Heart left ventricle (tissue), 16 donors: ENCODE results near the gene USHBP1. TPM values are rescaled to one million over a fixed set of nuclear protein-coding genes. Genes with fewer than 3 reads are reported as not detected.

Experiments used
- ATAC-seq, 4 donors: fragments of 200-7000 bp; cut with Tn5 transposase; one replicate each; pipeline ENCODE4 v1.9.1; 2020 to 2022; ENCODE audit warnings: moderate library complexity in 4 of 4, mild to moderate bottlenecking in 3 of 4, moderate number of reproducible peaks in 1 of 4
- DNase-seq, 5 donors: peaks; one replicate each; pipeline ENCODE4 v3.0.0-alpha.2; 2020
- H3K27ac ChIP-seq, 12 donors: fragments of 200-600 bp; sonication (generic) in 4 of 12; one replicate each; pipeline versions ENCODE4 v1.5.0 to v1.8.0; 2016 to 2022; ENCODE audit warnings: mild to moderate bottlenecking in 2 of 12
- H3K27me3 ChIP-seq, 9 donors: fragments of 200-600 bp; sonication (generic) in 2 of 9; one replicate each; pipeline versions ENCODE4 v1.5.1 to v1.8.0; 2016 to 2022; ENCODE audit warnings: mild to moderate bottlenecking in 3 of 9
- H3K36me3 ChIP-seq, 9 donors: fragments of 200-600 bp; sonication (generic) in 2 of 9; one replicate each; pipeline versions ENCODE4 v1.5.0 to v1.8.0; 2018 to 2022; ENCODE audit warnings: mild to moderate bottlenecking in 2 of 9
- H3K4me1 ChIP-seq, 12 donors: fragments of 200-600 bp; sonication (generic) in 4 of 12; one replicate each; pipeline versions ENCODE4 v1.5.0 to v1.8.0; 2016 to 2022; ENCODE audit warnings: mild to moderate bottlenecking in 3 of 12
- H3K4me3 ChIP-seq, 12 donors: fragments of 200-600 bp; sonication (generic) in 4 of 12; one replicate each; pipeline versions ENCODE4 v1.5.0 to v1.8.0; 2017 to 2022; ENCODE audit warnings: mild to moderate bottlenecking in 9 of 12, moderate library complexity in 4 of 12
- H3K9me3 ChIP-seq, 12 donors: fragments of 200-600 bp; sonication (generic) in 4 of 12; one replicate each; pipeline versions ENCODE4 v1.5.0 to v1.8.0; 2016 to 2022; ENCODE audit warnings: mild to moderate bottlenecking in 1 of 12
- CTCF ChIP-seq, 12 donors: fragments of 200-600 bp; sonication (generic) in 4 of 12; IDR thresholded peaks; one replicate each; pipeline versions ENCODE4 v1.5.0 to v1.8.0; 2018 to 2022; ENCODE audit warnings: antibody characterized with exemption in 12 of 12, mild to moderate bottlenecking in 5 of 12
- POLR2A ChIP-seq, 2 donors: fragments of 450-650 bp; IDR thresholded peaks; one replicate each; pipeline ENCODE4 v1.6.1; 2017; ENCODE audit warnings: antibody characterized with exemption in 2 of 2, mild to moderate bottlenecking in 2 of 2, moderate library complexity in 2 of 2
- WGBS, 4 donors: extraction: QIAGEN DNeasy Blood & Tissue Kit in 2 of 4; methylation state at CpG; one replicate each; pipeline versions ENCODE4 v1.1.5 to v1.1.7; 2013 to 2018; 5-methylcytosine and 5-hydroxymethylcytosine counted together
- intact Hi-C, 10 donors: fragments of 100-400 bp; cut with DNase I; formaldehyde crosslinking; loops; one replicate each; pipeline versions ENCODE4 v1.11.1 to v1.14.2; 2022
- polyA plus RNA-seq, 2 donors: library from polyadenylated mRNA; stranded (reverse); fragments of 200-250 nt; gene quantifications; one replicate each; pipeline ENCODE4 v1.2.3, GENCODE V29; 2013
- total RNA-seq, 9 donors: library from RNA; depleted of rRNA in 2 of 9; stranded (reverse); fragments of >200 nt in 2 of 9; fragmentation: NEBNext Ultra II Directional in 3 of 9; extraction: Animal tissue kit (Norgen Biotek cat#: 25700) in 3 of 9; gene quantifications; one replicate each; pipeline versions ENCODE4 v1.1.0 to v1.2.4, GENCODE V29; 2016 to 2023
- donor health status: ischemic (EF 13 %, LVEDD 7.1; RV severe dilation, severe dysfunction).
- donor health status: healthy with polysubstance abuse.
- donor health status: DM: no; HTN: yes; CAD: no.
- donor health status: DM: no; HTN: no; CAD: no.
- donor health status: ischemic (EF 25% LVEDD 6.9; RV normal size, moderate dysfunction).
- donor health status: ischemic (EF 25% LVEDD 5.7; RV mildly dilated, moderate dysfunction).
- donor health status: healthy.
- donor health status: DM: yes; HTN: yes; CAD: no.
- donor health status: ischemic (EF 35%, LVEDD 5.7; RV mildly dilated, moderate dysfunction).
- donor health status: nonischemic (EF 11% LVEDD 7.7; RV severe dilation, severe dysfunction).
- donor health status: DM: yes; HTN: yes; CAD: no.
- donor health status: PGD.
- donor health status: ischemic (EF 29% LVEDD 5.4; RV normal size, mild dysfunction).
- donor health status: nonischemic (EF 23%, LVEDD 6.1; RV moderate dilation, normal function).

USHBP1 gene
- total and polyA plus RNA-seq, 11 donors = 3.7 to 14.6 (median 7.7) TPM

- no peak for ATAC-seq
- Histone ChIP-seq H3K9me3 (no peaks in the 10 kb centered on the region), H3K4me3 (no peak overlapping the region), H3K36me3 (no peaks in the 10 kb centered on the region), H3K4me1 (peaks cover 0 to 22% (median 13%) of the 10 kb centered on the region in 12 donors), H3K27ac (no peak overlapping the region), H3K27me3 (peaks cover 7 to 20% (median 14%) of the 10 kb centered on the region in 9 donors)
- DNase-seq = no peak
- intact Hi-C loops = loop anchor here in 4 of 10 donors (2.0 to 10.0 kb wide), 3 partner anchors 71 to 511 kb away; partner anchors contain the start of gene USE1 (in 1 of the 4)
- 87 to 93% (median 91%) methylated on average over 11 to 18 of the region's 18 CpGs for WGBS, 4 donors
- no peak for TF ChIP-seq POLR2A (IDR thresholded peaks at IDR 0.05)
Observed at GRCh38 chr19:17285415-17286135, 21.0 kb upstream of the USHBP1 start.

GRCh38 chr19:17283504-17283996, 19.0 kb upstream of the USHBP1 start:
- TF ChIP-seq POLR2A (IDR thresholded peaks at IDR 0.05) (no peak), CTCF (IDR thresholded peaks at IDR 0.05) (no peak)
- H3K4me3 ChIP-seq = no peak overlapping the region
- H3K27ac ChIP-seq = no peak overlapping the region
- no peaks in the 10 kb centered on the region for H3K9me3 ChIP-seq
- 93 to 100% (median 96%) methylated on average over 4 to 7 of the region's 7 CpGs for WGBS, 4 donors
- peaks cover 0 to 10% (median 5%) of the 10 kb centered on the region in 9 donors for H3K36me3 ChIP-seq
- H3K27me3 ChIP-seq = peaks cover 7 to 21% (median 14%) of the 10 kb centered on the region in 9 donors
- intact Hi-C loops = loop anchor here in 9 of 10 donors (2.0 to 10.0 kb wide), 10 partner anchors 23 to 511 kb away; partner anchors contain the start of gene USE1 (in 1 of the 9)
- DNase-seq = no peak
- H3K4me1 ChIP-seq = peaks cover 0 to 17% (median 13%) of the 10 kb centered on the region in 12 donors
- no peak for ATAC-seq

GRCh38 chr19:17282488-17283125, 18.1 kb upstream of the USHBP1 start:
- TF ChIP-seq CTCF (IDR thresholded peaks at IDR 0.05) (peak; percentile 90 to 98 (median 95)), POLR2A (IDR thresholded peaks at IDR 0.05) (no peak)

GRCh38 chr19:17281391-17282304, 17.1 kb upstream of the USHBP1 start, which contains the start of gene ANKLE1:
ANKLE1 (plus strand) TSS chr19:17281901; CDS start chr19:17281921, 20 bp downstream.
- Histone ChIP-seq H3K4me3 (peak within 1 kb of the TSS; percentile 3 to 56 (median 41)), H3K27me3 (peaks cover 7 to 21% (median 14%) of the 10 kb centered on the region in 9 donors), H3K9me3 (no peaks in the 10 kb centered on the region), H3K36me3 (peaks cover 0 to 28% (median 21%) of the 10 kb centered on the region in 9 donors), H3K27ac (no peak within 1 kb of the TSS), H3K4me1 (peaks cover 0 to 17% (median 13%) of the 10 kb centered on the region in 12 donors)
- ATAC-seq (peak in 3 of 4 donors; percentile 14 to 47 (median 21)), DNase-seq (peak in 1 of 5 donors; percentile 52)
- 8 to 13% (median 11%) methylated on average over 41 to 75 of the region's 75 CpGs for WGBS, 4 donors
- intact Hi-C loops = loop anchor here in 9 of 10 donors (1.0 to 10.0 kb wide), 13 partner anchors 21 to 509 kb away; partner anchors contain the start of gene USE1 (in 1 of the 9)
- TF ChIP-seq POLR2A (IDR thresholded peaks at IDR 0.05) (no peak), CTCF (IDR thresholded peaks at IDR 0.05) (no peak)

More at GRCh38 chr19:17282488-17283125, 18.1 kb upstream of the USHBP1 start:
- Histone ChIP-seq H3K4me3 (peak overlapping the region in 10 of 12 donors; percentile 10 to 56 (median 42)), H3K9me3 (no peaks in the 10 kb centered on the region), H3K36me3 (peaks cover 0 to 18% (median 11%) of the 10 kb centered on the region in 9 donors), H3K4me1 (peaks cover 0 to 17% (median 13%) of the 10 kb centered on the region in 12 donors), H3K27me3 (peaks cover 7 to 21% (median 14%) of the 10 kb centered on the region in 9 donors), H3K27ac (no peak overlapping the region)
- WGBS, 4 donors = 3 to 7% (median 4%) methylated on average over 11 to 45 of the region's 45 CpGs
- peak; percentile 77 to 91 (median 84) for DNase-seq
- intact Hi-C loops = loop anchor here in 9 of 10 donors (1.0 to 10.0 kb wide), 13 partner anchors 22 to 510 kb away; partner anchors contain the start of gene USE1 (in 1 of the 9)
- peak; percentile 83 to 96 (median 94) for ATAC-seq
